ENCODE data around the gene ELOVL2.

Gene ELOVL2

DNA sequence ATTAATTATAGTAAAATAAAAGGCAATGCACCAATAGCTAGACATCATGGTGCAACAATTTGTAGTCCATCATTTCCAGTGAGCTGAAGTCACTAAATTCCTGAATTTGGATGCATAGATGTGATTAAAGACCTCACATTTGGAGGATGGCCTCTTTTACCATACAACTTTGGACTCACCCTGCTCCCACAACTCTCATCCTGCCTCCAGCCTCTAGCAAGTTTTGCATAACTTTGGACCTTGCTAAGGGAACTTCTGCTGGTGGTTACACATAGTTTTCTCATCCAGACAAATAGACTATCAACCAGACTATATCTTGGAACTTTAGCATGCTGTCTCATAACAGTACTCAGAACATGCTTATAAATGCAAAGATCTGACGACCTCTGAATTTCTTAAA, 12.8 kb upstream of the ELOVL2 start:
- no peak for DNase-seq (ENCODE audit: low read depth)

DNA sequence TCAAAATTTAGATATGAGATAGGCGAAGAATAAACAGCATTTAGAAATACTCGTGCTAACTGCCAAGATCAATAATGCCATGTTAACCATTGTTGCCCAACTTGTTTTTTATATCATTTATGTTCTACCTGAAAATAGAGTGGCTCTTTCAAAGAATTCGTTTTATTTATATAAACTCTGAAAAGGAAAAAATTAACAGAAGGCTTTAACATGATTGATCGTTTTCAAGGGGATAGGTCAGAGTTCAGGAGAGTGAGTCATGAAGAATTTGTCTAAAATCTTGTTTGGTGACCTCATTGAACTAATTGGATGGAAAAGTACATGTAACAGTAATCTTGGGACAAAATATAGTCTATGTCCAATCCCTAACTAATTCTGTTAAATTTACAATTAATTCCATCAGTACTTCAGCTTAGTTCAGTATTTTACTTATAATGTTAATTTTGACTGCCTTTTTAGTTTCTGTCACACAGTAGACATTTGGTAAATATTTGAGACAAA, 11.1 kb upstream of the ELOVL2 start:
- DNase-seq (ENCODE audit: low read depth), result no peak

- no peak for DNase-seq (ENCODE audit: low read depth)
Measured at GRCh38 chr6:11054722-11055121, 10.6 kb upstream of the ELOVL2 start.

DNA sequence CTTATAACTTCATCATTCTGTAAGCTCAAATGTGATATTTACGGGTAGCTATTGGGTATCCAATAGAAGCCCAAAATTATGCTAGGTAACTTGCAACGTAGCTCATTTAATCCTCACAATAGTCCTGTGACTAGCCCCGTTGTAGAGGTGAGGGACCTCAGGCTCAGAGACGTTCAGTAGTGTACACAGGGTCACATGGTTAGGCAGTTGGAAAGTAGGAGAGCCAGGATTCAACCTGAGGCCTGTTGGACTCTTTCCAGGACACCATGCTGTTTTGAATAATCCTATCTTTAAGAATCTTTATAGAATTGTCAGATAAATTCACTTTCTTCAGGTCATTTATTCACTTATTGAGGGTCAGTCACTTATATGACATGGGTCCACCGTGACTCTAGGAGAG, 9.2 kb upstream of the ELOVL2 start:
- no peak for DNase-seq (ENCODE audit: low read depth)

- no peak for DNase-seq (ENCODE audit: low read depth)
Measured at GRCh38 chr6:11050731-11051130, 6.6 kb upstream of the ELOVL2 start.

- DNase-seq (ENCODE audit: low read depth), result no peak
Measured at GRCh38 chr6:11044712-11045167, 635 bp upstream of the ELOVL2 start.

GRCh38 chr6:11043378-11043960, 636 bp downstream of the ELOVL2 start:
- no peak for DNase-seq (ENCODE audit: low read depth)

DNA sequence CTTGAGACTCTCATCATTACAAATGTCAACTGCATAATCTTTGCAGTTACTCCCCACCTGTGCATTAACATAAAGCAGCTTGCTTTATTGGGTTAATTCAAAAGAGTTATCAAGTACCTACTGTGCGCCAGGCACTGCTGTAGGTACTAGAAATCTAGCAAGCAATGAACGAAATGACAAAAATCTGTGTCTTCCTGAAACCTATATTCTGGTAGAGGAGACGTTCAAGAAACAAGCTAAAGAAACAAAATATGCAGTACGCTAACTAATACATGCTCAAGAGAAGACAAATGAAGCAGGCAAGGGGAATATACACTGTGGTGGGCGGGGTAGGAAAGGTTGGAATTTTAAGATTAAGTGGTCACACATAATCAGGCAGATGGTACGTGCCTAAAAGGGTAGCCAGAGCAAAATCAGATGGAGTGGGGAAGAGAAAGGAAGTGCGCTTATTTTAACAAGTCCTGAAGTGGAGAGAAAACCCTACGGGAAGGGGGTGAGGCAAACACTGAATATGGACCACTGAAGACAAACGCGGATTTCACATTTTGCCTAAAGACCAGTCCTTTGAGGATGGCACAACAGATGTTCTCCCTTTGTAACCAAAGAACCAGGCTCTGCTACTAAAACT, 1.2 kb downstream of the ELOVL2 start:
- DNase-seq (ENCODE audit: low read depth), result no peak

- DNase-seq (ENCODE audit: low read depth), result no peak
Measured at GRCh38 chr6:11042025-11042749, 1.9 kb downstream of the ELOVL2 start.

GRCh38 chr6:11040134-11040533, 4.0 kb downstream of the ELOVL2 start:
- no peak for DNase-seq (ENCODE audit: low read depth)

- no peak for DNase-seq (ENCODE audit: low read depth)
Measured at GRCh38 chr6:11039040-11039439, 5.1 kb downstream of the ELOVL2 start.

DNA sequence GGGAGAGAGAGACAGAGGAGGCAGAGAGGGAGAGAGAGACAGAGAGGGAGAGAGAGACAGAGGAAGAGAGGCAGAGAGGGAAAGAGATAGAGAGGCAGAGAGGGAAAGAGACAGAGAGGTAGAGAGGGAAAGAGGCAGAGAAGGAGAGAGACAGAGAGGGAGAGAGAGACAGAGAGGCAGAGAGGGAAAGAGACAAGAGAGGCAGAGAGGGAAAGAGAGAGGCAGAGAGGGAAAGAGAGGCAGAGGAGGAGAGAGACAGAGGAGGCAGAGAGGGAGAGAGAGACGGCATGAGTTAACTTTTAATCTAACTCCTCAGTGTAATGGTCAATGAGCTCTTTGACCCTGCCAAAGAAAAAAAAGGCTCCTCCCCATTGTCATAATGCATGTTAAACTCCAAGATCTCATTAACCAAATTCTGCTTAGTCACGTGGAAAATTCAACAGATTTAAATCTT, 7.1 kb downstream of the ELOVL2 start:
- no peak for DNase-seq (ENCODE audit: low read depth)

GRCh38 chr6:11036351-11036740, 7.8 kb downstream of the ELOVL2 start:
- no peak for DNase-seq (ENCODE audit: low read depth)

DNA sequence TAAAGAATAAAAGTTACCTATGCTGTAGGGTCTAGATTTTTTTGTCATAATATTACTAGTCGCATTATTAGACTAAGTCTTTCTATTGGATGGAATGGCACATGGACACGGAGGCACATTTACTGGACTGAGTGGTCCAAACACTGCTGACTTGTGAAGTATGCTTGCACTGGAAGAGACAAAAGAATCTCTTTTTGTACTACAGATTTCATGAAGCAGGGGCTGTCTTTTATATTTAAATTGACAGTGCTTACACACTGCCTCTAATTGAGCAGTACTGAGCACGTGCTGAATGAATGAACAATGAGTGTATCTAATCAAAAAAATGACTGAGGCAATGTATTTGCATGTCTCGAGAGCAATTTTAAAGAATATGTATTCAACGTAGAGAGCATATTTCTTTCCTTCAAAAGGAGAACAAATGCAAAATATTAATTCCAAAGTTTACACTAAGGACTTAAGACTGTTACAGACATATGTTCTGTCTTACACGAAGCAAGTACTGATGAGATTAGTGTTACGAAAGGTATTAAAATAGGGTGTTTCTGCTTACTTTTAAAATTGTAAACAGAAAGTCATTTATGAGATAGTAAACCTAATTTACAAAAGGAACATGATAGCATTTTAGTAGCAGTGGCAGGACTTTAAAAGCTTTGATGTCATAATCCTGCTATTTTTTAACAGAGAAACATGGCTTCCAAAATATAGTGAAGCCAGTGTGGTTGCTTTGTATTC, 8.3 kb downstream of the ELOVL2 start:
- DNase-seq (ENCODE audit: low read depth), result no peak

- DNase-seq (ENCODE audit: low read depth), result no peak
Measured at GRCh38 chr6:11033825-11034224, 10.3 kb downstream of the ELOVL2 start.

DNA sequence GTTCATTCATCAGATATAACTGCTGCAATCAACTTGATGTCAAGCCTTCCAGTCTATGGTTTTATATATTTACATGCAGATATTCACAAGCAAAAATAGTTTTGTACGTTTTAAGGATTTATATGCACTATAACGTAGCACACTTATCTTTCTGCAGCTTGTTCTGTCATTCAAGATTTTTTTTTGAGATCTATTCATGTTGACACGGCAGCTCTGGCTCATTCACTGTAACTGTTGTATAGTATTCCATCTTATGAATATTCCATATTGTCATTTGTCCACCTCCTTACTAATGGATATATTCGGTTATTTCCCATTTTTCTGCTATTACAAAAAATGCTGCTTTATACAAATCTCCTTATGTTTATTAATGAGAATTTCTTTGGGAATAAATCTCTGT, 13.2 kb downstream of the ELOVL2 start:
- no peak for DNase-seq (ENCODE audit: low read depth)

DNA sequence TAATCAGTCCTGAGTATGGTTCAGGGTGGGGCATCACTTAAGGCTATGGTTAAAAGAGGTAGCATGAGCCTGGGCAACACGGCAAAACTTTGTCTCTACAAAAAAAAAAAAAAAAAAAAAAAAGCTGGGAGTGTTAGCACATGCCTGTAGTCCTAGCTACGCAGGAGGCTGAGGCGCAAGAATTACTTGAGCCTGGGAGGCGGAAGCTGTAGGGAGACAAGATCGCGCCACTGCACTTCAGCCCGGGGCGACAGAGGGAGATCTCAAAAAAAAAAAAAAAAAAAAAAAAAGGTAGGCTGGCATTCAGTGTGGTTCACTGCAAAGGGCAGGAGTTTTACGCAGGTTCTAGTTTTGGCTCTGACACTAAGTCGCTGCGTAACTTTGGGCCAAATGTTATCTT, 15.1 kb downstream of the ELOVL2 start:
- no peak for DNase-seq (ENCODE audit: low read depth)

- DNase-seq (ENCODE audit: low read depth), result no peak
Measured at GRCh38 chr6:11027565-11028110, 16.5 kb downstream of the ELOVL2 start.

DNA sequence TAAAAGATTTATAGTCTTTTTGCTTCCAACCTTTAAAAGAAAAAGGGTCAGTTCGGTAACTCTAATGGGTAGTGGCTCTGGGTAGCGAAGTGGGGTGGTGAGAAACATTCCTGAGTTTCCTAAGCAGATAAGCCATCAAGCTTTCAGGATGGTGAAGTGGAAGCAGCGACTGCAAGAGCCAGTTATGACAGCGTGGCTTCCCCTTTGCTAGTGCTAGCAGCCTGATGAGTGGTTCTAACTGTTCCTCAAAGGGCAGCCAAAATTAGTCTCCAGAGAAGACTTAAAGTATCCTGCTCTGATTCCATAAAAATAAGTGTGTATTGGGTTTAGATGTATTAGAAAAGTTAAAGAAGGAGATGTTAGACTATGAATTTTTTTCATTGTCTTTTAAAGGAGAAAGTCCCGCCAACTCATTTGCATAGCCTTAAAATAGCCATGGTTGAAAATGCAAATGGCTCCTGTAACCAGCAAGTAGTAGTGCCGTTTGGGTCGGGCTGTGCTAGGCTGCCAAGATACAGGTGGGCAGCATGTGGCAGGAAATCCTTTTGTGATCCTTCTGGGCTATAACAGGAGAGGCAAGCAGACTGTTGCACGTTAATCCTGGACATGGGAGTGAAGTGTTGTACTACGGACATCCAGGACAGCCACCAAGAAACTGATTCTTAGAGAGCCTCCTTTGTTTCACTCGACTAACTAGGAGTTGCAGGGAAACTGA, 18.0 kb downstream of the ELOVL2 start:
- DNase-seq (ENCODE audit: low read depth), result no peak

GRCh38 chr6:11025130-11025529, 19.0 kb downstream of the ELOVL2 start:
- no peak for DNase-seq (ENCODE audit: low read depth)

- DNase-seq (ENCODE audit: low read depth), result no peak
Measured at GRCh38 chr6:11023032-11023431, 21.1 kb downstream of the ELOVL2 start.

DNA sequence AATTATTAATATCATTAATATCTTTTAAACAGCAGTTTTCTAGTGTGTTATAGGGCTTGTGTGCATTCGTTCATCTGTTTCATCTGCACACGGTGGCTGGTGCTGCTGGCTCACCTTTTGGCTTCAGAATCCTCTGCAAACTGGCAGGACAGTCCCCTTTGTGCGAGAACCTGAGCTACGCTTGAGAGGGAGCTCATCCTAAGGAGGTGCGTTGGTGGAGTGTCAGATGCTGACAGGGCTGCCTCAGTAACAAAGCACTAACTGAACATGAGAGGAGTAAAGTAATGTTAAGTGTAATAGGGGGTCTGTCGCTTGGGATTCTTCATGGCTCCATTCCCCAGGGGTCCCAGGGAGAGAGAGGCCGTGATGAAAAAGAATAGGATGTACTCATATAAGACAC, 22.4 kb downstream of the ELOVL2 start:
- no peak for DNase-seq (ENCODE audit: low read depth)

All from stimulated activated CD4-positive, alpha-beta T cell treated with anti-CD3 and anti-CD28 coated beads, Interleukin-2, amount 100 ng/mL, for 4 hours (primary cell).